Osteocyte (in vitro differentiated cells): ENCODE results near the gene TSPO. TPM values are rescaled to one million over a fixed set of nuclear protein-coding genes. Genes with fewer than 3 reads are reported as not detected.
"Not testable (repeated sequence)": the region's sequence is repeated elsewhere in the genome, so short reads cannot be mapped to it uniquely, and the experiment has no call there.

ENCODE experiments used
- DNase-seq: peaks from one replicate; pipeline ENCODE4 v3.0.0; 2021; ENCODE audit warnings: mixed read lengths; ENCODE audit not compliant: unreplicated experiment; ENCODE audit errors: extremely low spot score
- H3K27ac Mint-ChIP-seq: one replicate; pipeline ENCODE4 v1.8.0; 2021; ENCODE audit warnings: mild to moderate bottlenecking, mixed read lengths; ENCODE audit not compliant: unreplicated experiment
- H3K27me3 Mint-ChIP-seq: one replicate; pipeline ENCODE4 v1.8.0; 2021; ENCODE audit warnings: mixed read lengths; ENCODE audit not compliant: unreplicated experiment
- H3K36me3 Mint-ChIP-seq: one replicate; pipeline ENCODE4 v1.8.0; 2021; ENCODE audit warnings: mixed read lengths; ENCODE audit not compliant: unreplicated experiment
- H3K4me1 Mint-ChIP-seq: one replicate; pipeline ENCODE4 v1.8.0; 2021; ENCODE audit warnings: mixed read lengths; ENCODE audit not compliant: unreplicated experiment
- H3K4me3 Mint-ChIP-seq: one replicate; pipeline ENCODE4 v1.8.0; 2021; ENCODE audit warnings: mild to moderate bottlenecking, moderate library complexity, mixed read lengths; ENCODE audit not compliant: unreplicated experiment
- H3K9me3 Mint-ChIP-seq: one replicate; pipeline ENCODE4 v1.8.0; 2021; ENCODE audit warnings: mixed read lengths; ENCODE audit not compliant: unreplicated experiment
- long read RNA-seq: library from polyadenylated mRNA; unstranded; transcript quantifications from one replicate; pipeline ENCODE4 v2.0.0, GENCODE V29; 2021
- total RNA-seq: library from RNA; stranded (reverse); gene quantifications from 2 replicates; pipeline ENCODE4 v1.2.1, GENCODE V29; 2021
- TF ChIP-seq, protein P1 (sequence below): fragments of 200-600 bp; sonication (generic); IDR thresholded peaks from 2 replicates; pipeline ENCODE4 v1.5.0; 2021; ENCODE audit warnings: antibody characterized with exemption, mild to moderate bottlenecking, moderate library complexity

The TSPO gene
- 70.6 and 73.3 TPM in 2 replicates for total RNA-seq
- long read RNA-seq, transcript TSPO-202 (4 exons, 881 nt): major isoform, 9 of 9 reads
- long read RNA-seq, partial matches to known transcripts: 0 of 9 reads
- long read RNA-seq, other reads (novel, unspliced or antisense): 0 of 9 reads

DNA sequence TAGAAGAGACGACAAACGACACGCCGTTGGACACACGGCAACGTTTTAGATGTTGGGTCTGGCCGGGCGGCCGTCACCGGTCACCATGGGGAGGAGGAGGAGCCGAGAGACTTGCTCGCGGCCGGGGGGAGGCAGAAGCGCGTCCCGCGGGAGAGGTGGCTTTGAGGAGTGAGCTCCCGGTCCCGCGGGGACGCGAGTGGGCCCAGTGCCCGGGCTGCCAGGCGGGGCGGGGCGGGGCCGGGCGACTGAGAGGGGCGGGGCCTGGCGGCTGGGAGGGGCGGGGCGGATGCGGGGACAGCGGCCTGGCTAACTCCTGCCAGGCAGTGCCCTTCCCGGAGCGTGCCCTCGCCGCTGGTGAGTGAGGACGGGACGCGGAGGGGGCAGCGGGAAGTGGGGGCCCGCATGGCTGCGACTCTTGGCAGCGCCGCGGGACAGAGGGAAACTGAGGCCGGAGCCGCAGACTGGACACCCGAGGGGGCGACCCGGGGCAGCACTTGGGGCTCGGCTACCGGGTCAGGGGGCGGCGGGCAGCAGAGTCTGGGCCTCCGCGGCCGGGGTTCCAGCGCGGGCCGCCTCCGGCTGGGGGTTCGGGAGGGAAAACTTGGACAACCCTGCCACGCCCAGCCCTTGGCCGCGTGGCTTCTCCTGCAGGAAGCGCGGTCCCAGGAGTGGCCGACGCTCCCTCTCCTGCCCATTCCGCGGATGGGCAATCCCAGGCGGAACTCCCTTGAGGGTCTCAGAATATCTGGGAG is at the start of gene TSPO:
Gene TSPO, plus strand, starts transcription at position 309 of the 752 bp plus-strand sequence. CDS start 7,680 bp downstream, outside the sequence.
- Mint-ChIP-seq H3K36me3 (no peaks in the 10 kb centered on the region), H3K4me1 (peaks cover 25% of the 10 kb centered on the region), H3K9me3 (no peaks in the 10 kb centered on the region), H3K27ac (peak within 1 kb of the TSS; percentile 84), H3K27me3 (no peaks in the 10 kb centered on the region), H3K4me3 (peak within 1 kb of the TSS; percentile 71)
- no peak for DNase-seq
- TF ChIP-seq, protein P1, sequence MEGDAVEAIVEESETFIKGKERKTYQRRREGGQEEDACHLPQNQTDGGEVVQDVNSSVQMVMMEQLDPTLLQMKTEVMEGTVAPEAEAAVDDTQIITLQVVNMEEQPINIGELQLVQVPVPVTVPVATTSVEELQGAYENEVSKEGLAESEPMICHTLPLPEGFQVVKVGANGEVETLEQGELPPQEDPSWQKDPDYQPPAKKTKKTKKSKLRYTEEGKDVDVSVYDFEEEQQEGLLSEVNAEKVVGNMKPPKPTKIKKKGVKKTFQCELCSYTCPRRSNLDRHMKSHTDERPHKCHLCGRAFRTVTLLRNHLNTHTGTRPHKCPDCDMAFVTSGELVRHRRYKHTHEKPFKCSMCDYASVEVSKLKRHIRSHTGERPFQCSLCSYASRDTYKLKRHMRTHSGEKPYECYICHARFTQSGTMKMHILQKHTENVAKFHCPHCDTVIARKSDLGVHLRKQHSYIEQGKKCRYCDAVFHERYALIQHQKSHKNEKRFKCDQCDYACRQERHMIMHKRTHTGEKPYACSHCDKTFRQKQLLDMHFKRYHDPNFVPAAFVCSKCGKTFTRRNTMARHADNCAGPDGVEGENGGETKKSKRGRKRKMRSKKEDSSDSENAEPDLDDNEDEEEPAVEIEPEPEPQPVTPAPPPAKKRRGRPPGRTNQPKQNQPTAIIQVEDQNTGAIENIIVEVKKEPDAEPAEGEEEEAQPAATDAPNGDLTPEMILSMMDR: no peak

DNA sequence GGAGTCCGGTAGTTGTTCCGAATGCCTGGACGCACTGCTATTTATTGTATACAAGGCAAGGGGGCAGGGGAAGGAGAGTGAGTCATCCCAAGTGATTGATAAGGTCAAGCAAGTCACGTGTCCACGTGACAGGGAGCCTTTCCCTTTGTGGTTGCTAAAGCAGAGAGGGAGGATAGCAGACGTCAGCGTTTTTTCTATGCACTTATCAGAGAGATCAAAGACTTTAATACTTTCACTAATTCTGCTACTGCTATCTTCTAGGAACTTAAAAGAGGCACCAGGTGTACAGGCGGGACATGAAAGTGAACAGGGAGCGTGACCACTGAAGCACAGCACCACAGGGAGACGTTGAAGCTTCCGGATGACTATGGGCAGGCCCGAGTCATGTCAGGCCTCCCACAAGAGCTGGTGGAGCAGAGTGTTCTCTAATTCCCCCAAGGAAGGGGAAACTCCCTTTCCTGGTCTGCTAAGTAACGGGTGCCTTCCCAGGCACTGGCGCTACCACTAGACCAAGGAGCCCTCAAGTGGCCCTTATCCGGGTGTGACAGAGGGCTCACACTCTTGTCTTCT is 47.2 kb upstream of the TSPO start:
- DNase-seq, H3K4me3 Mint-ChIP-seq, H3K36me3 Mint-ChIP-seq, H3K9me3 Mint-ChIP-seq, H3K27ac Mint-ChIP-seq, H3K4me1 Mint-ChIP-seq, H3K27me3 Mint-ChIP-seq: not testable (repeated sequence)

DNA sequence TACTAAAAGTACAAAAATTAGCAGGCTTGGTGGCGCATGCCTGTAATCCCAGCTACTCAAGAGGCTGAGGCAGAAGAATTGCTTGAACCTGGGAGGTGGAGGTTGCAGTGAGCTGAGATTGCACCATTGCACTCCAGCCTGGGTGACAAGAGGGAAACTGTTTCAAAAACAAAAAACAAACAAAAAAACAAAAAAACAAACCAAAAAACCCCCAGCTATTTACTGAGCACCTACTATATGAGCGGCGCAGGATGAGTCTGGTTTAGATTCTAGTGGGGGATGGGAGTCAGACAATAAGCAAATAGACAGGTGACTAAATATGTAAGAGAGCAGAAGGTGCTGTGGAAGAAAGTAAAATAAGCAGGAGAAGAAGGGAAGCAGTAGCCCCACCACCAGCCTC is 46.4 kb upstream of the TSPO start:
- not testable (repeated sequence) for H3K36me3 Mint-ChIP-seq, H3K4me3 Mint-ChIP-seq, H3K27ac Mint-ChIP-seq, DNase-seq, H3K9me3 Mint-ChIP-seq, H3K27me3 Mint-ChIP-seq, H3K4me1 Mint-ChIP-seq

GRCh38 chr22:43106302-43106701 is 45.1 kb upstream of the TSPO start:
- Mint-ChIP-seq H3K27me3 (peaks cover 11% of the 10 kb centered on the region), H3K4me1 (peaks cover 4% of the 10 kb centered on the region), H3K36me3 (no peaks in the 10 kb centered on the region), H3K9me3 (no peaks in the 10 kb centered on the region), H3K27ac (no peak overlapping the region), H3K4me3 (no peak overlapping the region)
- no peak for DNase-seq
- TF ChIP-seq, protein P1: no peak

DNA sequence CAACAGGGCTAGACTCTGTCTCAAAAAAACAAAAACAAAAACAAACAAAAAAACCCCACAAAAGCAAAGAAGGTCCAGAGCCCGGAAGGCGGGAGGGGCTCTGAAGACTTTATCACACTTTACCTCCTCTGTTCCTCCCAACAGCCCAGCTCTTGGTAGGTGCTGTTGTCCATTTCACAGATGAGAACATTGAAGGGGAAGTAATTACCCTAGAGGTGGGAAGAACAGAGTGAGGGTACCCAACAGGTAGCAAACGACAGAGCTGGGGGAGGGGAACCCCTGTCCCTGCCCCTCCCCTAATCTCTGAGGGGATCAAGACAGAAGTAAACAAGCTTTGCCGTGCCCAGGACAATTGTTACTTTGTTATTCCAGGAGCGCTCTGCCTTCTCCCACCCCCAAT is 41.8 kb upstream of the TSPO start:
- TF ChIP-seq, protein P1: no peak
- Mint-ChIP-seq H3K36me3 (no peaks in the 10 kb centered on the region), H3K4me3 (no peak overlapping the region), H3K4me1 (peaks cover 4% of the 10 kb centered on the region), H3K27me3 (peaks cover 31% of the 10 kb centered on the region), H3K9me3 (no peaks in the 10 kb centered on the region), H3K27ac (no peak overlapping the region)
- DNase-seq: no peak

DNA sequence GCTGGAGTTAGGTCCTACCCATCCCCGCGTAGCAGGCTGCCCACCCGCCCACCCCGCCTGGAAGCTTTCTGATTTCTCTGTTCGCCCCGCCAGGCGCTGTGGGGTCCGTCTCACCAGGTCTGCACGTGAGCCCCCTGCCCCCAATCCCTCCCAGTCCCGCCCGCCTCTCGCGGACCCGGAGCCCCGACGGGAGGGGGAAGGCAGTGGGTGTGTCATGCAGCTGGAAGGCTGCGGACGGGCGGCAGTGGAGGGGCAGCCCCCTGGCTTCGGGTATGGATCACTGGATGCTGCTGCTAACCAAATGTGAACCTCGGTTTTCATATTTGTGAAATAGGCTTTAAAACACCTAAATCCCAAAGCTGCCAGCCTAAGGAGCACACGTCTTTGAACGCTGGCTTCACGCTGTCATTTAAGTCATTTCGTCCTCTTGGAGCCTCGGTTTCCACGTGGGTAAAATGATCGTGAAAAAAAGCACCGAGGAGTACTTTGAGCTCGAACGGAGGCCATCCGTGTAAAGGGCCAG is 41.4 kb upstream of the TSPO start:
- no peak overlapping the region for H3K27ac Mint-ChIP-seq
- peaks cover 34% of the 10 kb centered on the region for H3K27me3 Mint-ChIP-seq
- TF ChIP-seq, protein P1: no peak
- H3K4me1 Mint-ChIP-seq: peaks cover 4% of the 10 kb centered on the region
- H3K4me3 Mint-ChIP-seq: peak overlapping the region; percentile 69
- no peaks in the 10 kb centered on the region for H3K9me3 Mint-ChIP-seq
- no peaks in the 10 kb centered on the region for H3K36me3 Mint-ChIP-seq
- no peak for DNase-seq
